K562 (cell line): ENCODE measurements around the gene SSR2. TPM values are rescaled to one million over a fixed set of nuclear protein-coding genes. Genes with fewer than 3 reads are reported as not detected.

ENCODE experiments used
- BRF1 ChIP-seq: IDR thresholded peaks from 3 replicates; pipeline ENCODE4 v1.6.1; 2011; ENCODE audit warnings: borderline replicate concordance, mild to moderate bottlenecking; ENCODE audit not compliant: insufficient read length; ENCODE audit errors: extremely low read depth
- EHMT2 ChIP-seq: fragments of 450-650 bp; IDR thresholded peaks from 2 replicates; pipeline ENCODE4 v1.6.1; 2018; ENCODE audit warnings: antibody characterized with exemption
- HDAC8 ChIP-seq: fragments of 450-650 bp; IDR thresholded peaks from 2 replicates; pipeline ENCODE4 v1.6.1; 2016; ENCODE audit warnings: mild to moderate bottlenecking, missing genetic modification characterization, moderate library complexity, missing compliant biosample characterization
- KDM5B ChIP-seq: fragments of 200-600 bp; sonication (generic); IDR thresholded peaks from 2 replicates; pipeline ENCODE4 v1.6.1; 2012; ENCODE audit warnings: low read depth, mild to moderate bottlenecking, moderate library complexity, low read length, control low read depth, inconsistent platforms; ENCODE audit not compliant: insufficient replicate concordance
- MYNN ChIP-seq, 2 experiments: sonication (generic); formaldehyde crosslinking in 1 of 2; IDR thresholded peaks; 2 replicates each; pipeline versions ENCODE4 v1.5.0 to v1.6.1; 2016 to 2020; ENCODE audit warnings: antibody characterized with exemption in 1 of 2, missing genetic modification reagents in 1 of 2
- NCOA1 ChIP-seq: fragments of 450-650 bp; IDR thresholded peaks from 2 replicates; pipeline ENCODE4 v1.6.1; 2016; ENCODE audit warnings: low read depth
- PTBP1 ChIP-seq: fragments of 200-400 bp; formaldehyde crosslinking; IDR thresholded peaks from 2 replicates; pipeline ENCODE4 v1.6.1; 2017; ENCODE audit warnings: low read depth, low read length
- RERE ChIP-seq: sonication (generic); formaldehyde crosslinking; IDR thresholded peaks from 2 replicates; pipeline ENCODE4 v1.8.0; 2023; ENCODE audit warnings: missing genetic modification reagents, mild to moderate bottlenecking, borderline replicate concordance
- RREB1 ChIP-seq: fragments of 250-450 bp; sonication (Bioruptor Pico); IDR thresholded peaks from 2 replicates; pipeline ENCODE4 v1.4.0; 2020
- SMARCB1 ChIP-seq: IDR thresholded peaks from 2 replicates; pipeline ENCODE4 v1.6.1; 2011; ENCODE audit warnings: improper control_type of control experiment, low read depth; ENCODE audit not compliant: insufficient read length
- ZBTB1 ChIP-seq: sonication (generic); formaldehyde crosslinking; IDR thresholded peaks from 2 replicates; pipeline ENCODE4 v1.8.1; 2023; ENCODE audit warnings: missing genetic modification reagents, low read depth, mild to moderate bottlenecking, borderline replicate concordance
- ZFP91 ChIP-seq: sonication (generic); formaldehyde crosslinking; IDR thresholded peaks from 2 replicates; pipeline ENCODE4 v1.8.0; 2022; ENCODE audit warnings: mild to moderate bottlenecking, missing genetic modification reagents
- ZNF445 ChIP-seq: fragments of 250-450 bp; sonication (Bioruptor Pico); IDR thresholded peaks from 2 replicates; pipeline ENCODE4 v1.4.0; 2020; ENCODE audit warnings: low read depth, mild to moderate bottlenecking, moderate library complexity
- ZNF696 ChIP-seq: fragments of 250-450 bp; sonication (Bioruptor Pico); conservative IDR thresholded peaks from 2 replicates; pipeline ENCODE4 v1.4.0; 2020; ENCODE audit warnings: mild to moderate bottlenecking, moderate library complexity
- polyA plus RNA-seq, 8 experiments: library from polyadenylated mRNA; depleted of rRNA in 4 of 8; stranded (reverse) in 5 of 8; unstranded in 3 of 8; fragments of >200 nt; fragmentation: Nextera tagmentation in 2 of 8; fragmentation: Illumina TruSeq in 1 of 8; extraction: Ambion mirVana in 2 of 8; extraction: Trizol in 1 of 8; gene quantifications; 2 replicates each; pipeline versions ENCODE4 v1.2.1 to v1.2.3, GENCODE V29; 2011 to 2014; ENCODE audit warnings: inconsistent platforms in 1 of 8, missing spikeins in 1 of 8
- total RNA-seq, 7 experiments: library from RNA; depleted of rRNA in 6 of 7; stranded (reverse); fragments of >200 nt in 6 of 7; fragmentation: Illumina TruSeq in 2 of 7; extraction: Trizol in 2 of 7; gene quantifications; 2 replicates each; pipeline versions ENCODE4 v1.2.1 to v1.2.3, GENCODE V29; 2011 to 2021; ENCODE audit warnings: low replicate concordance in 1 of 7

SSR2 gene
- total and polyA plus RNA-seq, 9 of the 15 experiments (the other 6 are each of a cell fraction or from before 2014, with no cell fraction given), result 161 to 411 (median 240) TPM

- TF ChIP-seq RERE, result no peak
- TF ChIP-seq HDAC8 (tag), result no peak
- TF ChIP-seq BRF1, result no peak
- TF ChIP-seq PTBP1, result no peak
- peak; percentile 91 for TF ChIP-seq KDM5B
- no peak for TF ChIP-seq MYNN (IDR thresholded peaks at IDR 0.05)
- TF ChIP-seq MYNN (CRISPR knock-in tag; IDR thresholded peaks at IDR 0.05), result no peak
- no peak for TF ChIP-seq ZNF696 (CRISPR knock-in tag)
- TF ChIP-seq ZBTB1 (CRISPR knock-in tag), result no peak
- no peak for TF ChIP-seq SMARCB1
- TF ChIP-seq ZFP91 (CRISPR knock-in tag), result no peak
- TF ChIP-seq NCOA1, result no peak
- 0 out of 2 replicates have a peak, but pooled peaks have one; percentile 60 for TF ChIP-seq RREB1 (CRISPR knock-in tag)
- no peak for TF ChIP-seq ZNF445 (CRISPR knock-in tag)
- TF ChIP-seq EHMT2, result no peak
Observed at GRCh38 chr1:156020293-156021092, at the start of gene SSR2 (continued).
